ENCODE data around the gene AIFM3.
"Not testable (repeated sequence)": the region's sequence is repeated elsewhere in the genome, so short reads cannot be mapped to it uniquely, and the experiment has no call there.

AIFM3 gene

DNA sequence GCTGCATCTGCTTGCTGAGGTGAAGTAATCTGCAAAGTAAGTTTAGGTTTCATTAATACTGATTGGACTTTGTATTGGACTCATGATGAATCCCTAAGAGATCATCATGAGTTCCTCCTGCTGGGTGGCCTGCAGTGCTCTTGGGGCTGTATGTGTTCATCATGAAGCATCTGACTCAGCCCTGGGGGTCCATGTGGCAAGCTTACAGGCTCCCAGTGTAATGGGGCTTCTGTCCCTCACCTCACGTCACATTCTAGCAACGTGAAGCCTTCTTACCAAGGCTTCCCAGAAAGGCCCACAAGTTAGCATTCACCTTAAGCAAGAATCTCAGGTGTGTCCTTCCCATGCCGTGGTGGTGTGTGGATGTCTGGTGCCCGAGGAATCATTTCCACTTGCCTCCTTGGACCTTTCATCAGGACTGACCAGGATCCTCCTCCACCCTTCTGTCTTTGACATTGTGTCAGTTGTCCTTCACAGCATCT lies 26.1 kb upstream of the AIFM3 start:
- TF ChIP-seq CTCF (IDR thresholded peaks at IDR 0.05; ENCODE audit: low read depth, low read length, poor library complexity, severe bottlenecking) (no peak), EZH2phosphoT487 (IDR thresholded peaks at IDR 0.05; ENCODE audit: borderline replicate concordance, low read length) (no peak)
- Histone ChIP-seq H3K9me2 (replicated peaks; ENCODE audit: control insufficient read depth, low read length) (no peaks in the 10 kb centered on the region), H3K27ac (ENCODE audit: low read depth, low read length) (no peak overlapping the region), H4K20me1 (ENCODE audit: control insufficient read depth, insufficient read depth, low read depth, low read length) (peaks cover 50% of the 10 kb centered on the region), H3K4me2 (ENCODE audit: low read length) (no peak overlapping the region), H3K4me3 (ENCODE audit: low read length) (no peak overlapping the region), H3K9me3 (ENCODE audit: control insufficient read depth, insufficient read depth, low read length) (no peaks in the 10 kb centered on the region), H3K27me3 (ENCODE audit: control insufficient read depth, low read length) (no peaks in the 10 kb centered on the region), H3K79me2 (ENCODE audit: control insufficient read depth, low read length) (peaks cover 99% of the 10 kb centered on the region), H3F3A (ENCODE audit: control insufficient read depth, insufficient read depth) (0 out of 2 replicates have a peak, but pooled peaks cover 7% of the 10 kb centered on the region), H3K4me1 (ENCODE audit: control insufficient read depth, low read length) (peaks cover 29% of the 10 kb centered on the region), H3K36me3 (ENCODE audit: control insufficient read depth, low read length) (peaks cover 61% of the 10 kb centered on the region)

DNA sequence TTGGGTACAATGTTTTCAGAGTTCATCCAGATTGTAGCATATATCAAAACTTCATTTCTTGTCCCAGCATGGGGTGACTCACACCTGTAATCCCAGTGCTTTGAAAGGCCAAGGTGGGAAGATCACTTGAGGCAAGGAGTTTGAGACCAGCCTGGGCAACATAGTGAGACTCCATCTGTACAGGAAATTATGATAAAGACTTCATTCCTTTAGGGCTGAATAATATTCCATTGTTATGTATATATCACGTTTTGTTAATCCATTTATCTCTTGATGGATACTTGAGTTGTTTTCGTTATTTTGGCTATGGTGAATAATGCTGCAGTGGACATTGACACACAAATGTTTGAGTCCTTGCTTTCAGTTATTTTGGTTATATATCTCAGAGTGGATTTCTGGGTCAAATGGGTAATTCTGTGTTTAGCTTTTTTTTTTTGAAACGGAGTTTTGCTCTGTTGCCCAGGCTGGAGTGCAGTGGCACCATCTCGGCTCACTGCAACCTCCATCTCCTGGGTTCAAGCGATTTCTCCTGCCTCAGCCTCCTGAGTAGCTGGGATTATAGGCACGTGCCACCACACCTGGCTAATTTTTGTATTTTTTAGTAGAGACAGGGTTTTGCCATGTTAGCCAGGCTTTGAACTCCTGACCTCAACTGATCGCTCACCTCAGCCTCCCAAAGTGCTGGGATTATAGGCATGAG lies 24.7 kb upstream of the AIFM3 start:
- H3K4me3 ChIP-seq (ENCODE audit: low read length); H3K9me3 ChIP-seq (ENCODE audit: control insufficient read depth, insufficient read depth, low read length); H3K4me2 ChIP-seq (ENCODE audit: low read length); H3K27me3 ChIP-seq (ENCODE audit: control insufficient read depth, low read length); H3K27ac ChIP-seq (ENCODE audit: low read depth, low read length); H3F3A ChIP-seq (ENCODE audit: control insufficient read depth, insufficient read depth); H3K9me2 ChIP-seq (replicated peaks; ENCODE audit: control insufficient read depth, low read length): not testable (repeated sequence)
- H3K79me2 ChIP-seq (ENCODE audit: control insufficient read depth, low read length): peaks cover 99% of the 10 kb centered on the region
- peaks cover 60% of the 10 kb centered on the region for H3K36me3 ChIP-seq (ENCODE audit: control insufficient read depth, low read length)
- H3K4me1 ChIP-seq (ENCODE audit: control insufficient read depth, low read length): peaks cover 24% of the 10 kb centered on the region
- H4K20me1 ChIP-seq (ENCODE audit: control insufficient read depth, insufficient read depth, low read depth, low read length): peaks cover 45% of the 10 kb centered on the region

DNA sequence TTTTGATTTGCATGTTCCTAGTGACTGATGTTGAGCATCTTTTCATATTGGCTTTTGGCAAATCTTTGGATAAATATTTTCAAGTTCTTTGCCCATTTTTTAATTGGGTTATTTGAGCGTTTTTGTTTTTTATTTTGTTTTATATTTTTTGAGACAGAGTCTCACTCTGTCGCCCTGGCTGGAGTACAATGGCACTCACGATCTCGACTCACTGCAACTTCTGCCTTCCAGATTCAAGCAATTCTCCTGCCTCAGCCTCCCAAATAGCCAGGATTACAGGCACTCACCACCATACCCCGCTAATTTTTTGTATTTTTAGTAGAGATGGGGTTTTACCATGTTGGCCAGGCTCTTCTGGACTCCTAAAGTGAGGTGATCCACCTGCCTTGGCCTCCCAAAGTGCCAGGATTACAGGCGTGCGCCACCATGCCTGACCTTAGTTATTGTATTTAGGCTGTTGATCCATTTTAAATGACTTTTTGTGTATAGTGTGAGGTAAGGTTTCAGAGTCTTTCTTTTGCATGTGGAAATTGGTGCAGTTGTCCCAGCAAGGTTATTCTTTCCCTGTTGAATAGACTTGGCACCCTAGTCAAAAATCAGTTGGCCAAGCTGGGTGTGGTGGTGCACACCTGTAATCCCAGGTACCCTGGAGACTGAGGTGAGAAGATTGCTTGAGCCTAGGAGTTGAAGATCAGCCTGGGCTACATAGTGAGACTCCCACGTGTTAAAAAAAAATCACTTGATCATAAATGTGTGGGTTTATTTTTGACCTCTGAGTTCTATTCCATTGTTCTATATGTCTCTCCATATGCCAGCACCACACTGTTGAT lies 23.7 kb upstream of the AIFM3 start:
- H3K27ac ChIP-seq (ENCODE audit: low read depth, low read length): no peak overlapping the region
- H3K9me3 ChIP-seq (ENCODE audit: control insufficient read depth, insufficient read depth, low read length): no peaks in the 10 kb centered on the region
- H3K79me2 ChIP-seq (ENCODE audit: control insufficient read depth, low read length): peaks cover 98% of the 10 kb centered on the region
- no peaks in the 10 kb centered on the region for H3K9me2 ChIP-seq (replicated peaks; ENCODE audit: control insufficient read depth, low read length)
- TF ChIP-seq EZH2phosphoT487 (IDR thresholded peaks at IDR 0.05; ENCODE audit: borderline replicate concordance, low read length): no peak
- TF ChIP-seq CTCF (IDR thresholded peaks at IDR 0.05; ENCODE audit: low read depth, low read length, poor library complexity, severe bottlenecking): no peak
- peaks cover 39% of the 10 kb centered on the region for H4K20me1 ChIP-seq (ENCODE audit: control insufficient read depth, insufficient read depth, low read depth, low read length)
- H3K4me1 ChIP-seq (ENCODE audit: control insufficient read depth, low read length): peaks cover 21% of the 10 kb centered on the region
- H3K27me3 ChIP-seq (ENCODE audit: control insufficient read depth, low read length): no peaks in the 10 kb centered on the region
- H3K36me3 ChIP-seq (ENCODE audit: control insufficient read depth, low read length): peaks cover 51% of the 10 kb centered on the region
- no peak overlapping the region for H3K4me2 ChIP-seq (ENCODE audit: low read length)
- H3K4me3 ChIP-seq (ENCODE audit: low read length): no peak overlapping the region
- no peaks in the 10 kb centered on the region for H3F3A ChIP-seq (ENCODE audit: control insufficient read depth, insufficient read depth)

DNA sequence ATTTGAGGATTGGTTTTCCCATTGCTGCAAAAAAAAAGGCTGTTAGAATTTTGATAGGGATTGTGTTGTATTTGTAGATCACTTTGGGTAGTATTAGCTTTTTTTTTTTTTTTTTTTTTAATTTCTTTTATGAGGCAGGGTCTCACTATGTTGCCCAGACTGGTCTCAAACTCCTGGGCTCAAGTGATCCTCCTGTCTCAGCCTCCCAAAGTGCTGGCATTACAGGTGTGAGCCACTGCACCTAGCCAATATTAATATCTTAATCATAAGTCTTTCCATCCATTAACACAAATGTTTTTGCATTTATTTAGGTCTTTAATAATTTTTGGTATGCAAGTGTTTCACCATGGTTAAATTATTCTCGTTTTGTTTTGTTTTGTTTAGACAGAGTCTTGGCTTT lies 23.0 kb upstream of the AIFM3 start:
- peaks cover 98% of the 10 kb centered on the region for H3K79me2 ChIP-seq (ENCODE audit: control insufficient read depth, low read length)
- no peak for TF ChIP-seq EZH2phosphoT487 (IDR thresholded peaks at IDR 0.05; ENCODE audit: borderline replicate concordance, low read length)
- TF ChIP-seq CTCF (IDR thresholded peaks at IDR 0.05; ENCODE audit: low read depth, low read length, poor library complexity, severe bottlenecking): no peak
- H3F3A ChIP-seq (ENCODE audit: control insufficient read depth, insufficient read depth): no peaks in the 10 kb centered on the region
- peaks cover 18% of the 10 kb centered on the region for H3K4me1 ChIP-seq (ENCODE audit: control insufficient read depth, low read length)
- no peaks in the 10 kb centered on the region for H3K27me3 ChIP-seq (ENCODE audit: control insufficient read depth, low read length)
- H3K9me3 ChIP-seq (ENCODE audit: control insufficient read depth, insufficient read depth, low read length): no peaks in the 10 kb centered on the region
- H3K4me2 ChIP-seq (ENCODE audit: low read length): no peak overlapping the region
- H3K27ac ChIP-seq (ENCODE audit: low read depth, low read length): no peak overlapping the region
- H3K36me3 ChIP-seq (ENCODE audit: control insufficient read depth, low read length): peaks cover 52% of the 10 kb centered on the region
- H3K4me3 ChIP-seq (ENCODE audit: low read length): no peak overlapping the region
- H3K9me2 ChIP-seq (replicated peaks; ENCODE audit: control insufficient read depth, low read length): no peaks in the 10 kb centered on the region
- H4K20me1 ChIP-seq (ENCODE audit: control insufficient read depth, insufficient read depth, low read depth, low read length): peaks cover 41% of the 10 kb centered on the region
